GM21381 (cell line): ENCODE data around the gene SLC2A10.

ENCODE experiments used
- ATAC-seq: cut with Tn5 transposase; IDR thresholded peaks from one replicate; pipeline ENCODE4 v1.9.1; 2021; ENCODE audit warnings: mild to moderate bottlenecking, moderate library complexity; ENCODE audit not compliant: unreplicated experiment

The SLC2A10 gene

DNA sequence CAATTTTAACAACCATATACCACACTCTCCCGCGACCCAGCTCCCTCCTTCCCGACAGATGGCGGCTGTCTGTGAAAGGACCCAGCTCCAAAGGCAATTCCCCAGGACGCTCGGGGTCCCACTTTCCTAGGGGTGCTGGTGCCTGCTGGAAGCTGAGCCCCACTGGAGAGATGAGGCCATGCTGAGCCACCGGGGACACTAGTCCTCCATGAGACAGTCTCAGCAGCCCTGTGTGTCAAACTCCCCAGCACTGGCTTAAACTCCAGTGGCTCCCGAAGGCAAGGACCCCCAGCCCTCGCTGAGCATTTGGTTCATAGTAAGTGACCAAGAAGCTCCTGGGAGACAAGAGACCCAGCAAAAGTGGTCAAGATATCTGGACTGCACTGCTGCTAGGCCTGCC, 52.1 kb downstream of the SLC2A10 start:
- ATAC-seq, result no peak

DNA sequence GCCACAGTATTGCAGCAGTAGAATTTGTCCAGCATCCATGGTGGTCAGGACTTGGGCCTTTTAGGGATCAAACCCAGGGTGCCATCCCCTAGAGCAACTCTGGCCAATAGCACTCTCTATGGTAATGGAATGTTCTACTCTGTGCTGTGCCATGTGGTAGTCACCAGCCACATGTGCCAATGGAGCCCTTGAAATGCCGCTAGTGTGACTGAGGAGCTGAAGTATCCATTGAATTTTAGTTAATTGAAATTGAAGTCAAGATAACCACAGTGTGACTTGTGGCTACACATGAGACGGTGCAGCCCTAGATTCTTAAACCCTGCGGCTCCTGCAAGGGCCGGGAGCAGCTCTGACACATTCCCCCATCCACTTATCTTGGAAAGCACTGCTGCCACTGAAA, 54.6 kb downstream of the SLC2A10 start:
- ATAC-seq, result no peak

DNA sequence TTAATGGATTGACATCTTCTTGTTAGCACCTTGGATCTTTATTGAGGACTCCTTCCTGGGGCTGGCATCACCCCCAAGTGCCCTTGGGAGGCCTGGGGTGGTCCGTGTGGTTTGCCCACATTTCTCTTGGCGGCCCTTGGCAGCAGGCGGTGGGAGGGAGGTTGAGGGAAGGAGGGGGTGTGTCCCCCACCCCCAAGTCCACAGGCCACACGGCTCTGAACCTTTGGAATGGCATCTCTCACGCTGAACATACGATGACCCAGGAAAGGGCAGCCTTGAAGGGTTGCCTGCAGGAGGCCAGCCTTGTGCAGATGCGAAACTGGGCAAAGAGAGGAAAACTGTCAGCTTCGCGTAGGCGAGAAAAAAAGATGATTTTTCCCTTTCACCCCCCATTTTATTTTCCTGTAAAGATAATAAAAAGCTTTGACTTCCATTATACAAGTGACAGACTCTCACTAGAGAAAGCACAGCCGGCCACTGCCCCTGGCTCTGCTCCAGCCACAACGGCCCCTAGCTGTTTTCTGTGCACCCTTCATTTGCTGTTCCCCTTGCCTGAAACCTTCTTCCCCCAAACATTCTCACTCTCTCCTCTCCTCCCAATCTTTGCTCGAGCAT, 56.2 kb downstream of the SLC2A10 start:
- ATAC-seq, result no peak

DNA sequence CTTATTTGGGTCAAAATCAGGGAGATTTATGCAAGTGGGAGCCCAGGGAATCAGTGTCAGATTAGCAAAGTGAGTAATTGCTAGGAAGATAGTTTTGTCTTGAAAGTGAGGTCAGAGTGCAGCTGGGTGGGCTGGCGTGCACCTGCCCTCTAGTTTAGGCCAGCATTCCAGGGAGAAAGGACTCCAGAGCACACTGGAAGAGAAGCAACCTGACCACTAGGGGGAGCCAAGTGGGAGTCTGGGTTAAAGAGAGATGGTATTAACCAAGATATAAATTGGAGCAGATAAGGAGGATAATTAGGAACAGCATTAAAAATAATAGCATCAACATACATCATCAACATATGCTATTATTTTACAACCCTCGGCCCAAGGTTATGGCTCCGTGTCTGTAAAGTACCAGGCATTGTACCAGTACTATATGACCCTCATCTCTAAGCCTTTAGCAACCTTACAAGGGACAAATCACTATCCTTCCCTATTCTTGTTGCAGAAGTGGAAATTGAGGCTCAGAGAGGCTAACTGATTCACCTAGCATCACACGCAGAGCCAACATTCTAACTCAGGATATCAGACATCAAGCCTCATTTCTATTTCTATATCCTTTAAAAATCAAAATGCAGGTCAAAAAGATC, 57.8 kb downstream of the SLC2A10 start:
- no peak for ATAC-seq

DNA sequence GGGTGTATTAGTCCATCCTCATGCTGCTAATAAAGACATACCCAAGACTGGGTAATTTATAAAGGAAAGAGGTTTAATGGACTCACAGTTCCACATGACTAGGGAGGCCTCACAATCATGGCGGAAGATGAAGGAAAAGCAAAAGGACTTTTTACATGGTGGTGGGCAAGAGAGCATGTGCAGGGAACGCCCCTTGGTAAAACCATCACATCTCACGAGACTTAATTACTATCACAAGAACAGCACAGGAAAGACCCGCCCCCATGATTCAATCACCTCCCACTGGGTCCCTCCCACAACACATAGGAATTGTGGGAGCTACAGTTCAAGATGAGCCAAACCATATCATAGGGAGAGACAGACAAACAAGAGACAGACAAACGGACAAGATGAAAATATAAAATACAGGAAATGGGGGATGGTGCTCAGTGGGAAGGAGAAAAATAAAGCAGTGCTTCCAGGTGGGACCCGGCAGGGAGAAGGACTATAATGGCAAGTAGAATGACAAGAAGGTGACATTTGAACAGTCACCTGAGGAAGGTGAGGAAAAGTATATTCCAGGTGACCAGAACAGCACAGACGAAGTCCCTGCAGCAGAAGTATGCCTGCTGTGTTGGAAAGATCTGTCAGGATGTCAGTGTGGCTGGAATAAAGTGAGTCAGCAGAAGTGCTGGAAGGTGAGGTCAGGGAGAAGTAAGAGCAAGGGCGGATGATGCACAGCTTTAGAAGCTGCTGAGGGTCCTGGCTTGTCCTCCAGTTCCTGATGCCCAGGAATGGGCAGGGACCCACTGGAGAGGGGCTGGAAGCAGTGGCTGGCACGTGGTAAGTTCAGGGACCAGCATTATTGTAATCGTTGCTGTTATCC, 61.1 kb downstream of the SLC2A10 start:
- no peak for ATAC-seq

DNA sequence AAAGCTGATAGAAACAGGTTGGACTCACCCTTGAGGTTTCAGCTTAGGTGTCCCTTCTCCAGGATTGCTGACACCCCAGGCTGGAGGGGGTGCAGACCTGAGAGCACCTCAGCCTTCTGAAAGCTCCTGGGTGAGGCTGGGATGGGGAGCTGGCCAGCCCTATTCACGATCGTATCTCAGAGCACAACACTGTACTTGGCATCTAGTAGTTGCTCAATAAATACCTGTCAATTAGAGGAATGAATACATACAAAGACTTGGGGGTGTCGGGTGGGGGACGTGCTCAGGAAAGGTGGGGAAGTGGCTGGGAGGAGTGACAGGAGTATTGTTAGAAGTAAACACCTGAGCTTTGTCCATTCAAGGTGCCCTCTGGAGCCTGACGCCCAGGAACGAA, 61.7 kb downstream of the SLC2A10 start:
- ATAC-seq, result no peak

DNA sequence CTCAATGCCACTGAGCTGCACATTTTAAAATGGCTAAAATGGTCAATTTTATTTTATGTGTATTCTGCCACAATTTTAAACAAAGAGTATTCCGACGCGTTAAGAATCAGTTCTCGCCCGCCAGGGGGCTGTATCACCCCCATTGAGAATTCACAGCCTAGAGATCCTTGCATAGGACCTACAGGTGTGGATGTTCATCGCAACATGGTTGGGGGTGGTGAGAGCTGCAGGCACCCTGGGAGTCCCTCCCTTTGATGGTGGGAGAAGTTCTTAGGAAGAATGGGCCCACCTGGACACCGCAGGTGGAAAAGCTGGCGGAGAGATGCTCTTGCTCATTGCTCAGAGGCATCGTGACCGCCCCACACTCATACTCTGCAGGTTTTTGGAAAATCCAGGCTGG, 63.5 kb downstream of the SLC2A10 start:
- ATAC-seq, result no peak

DNA sequence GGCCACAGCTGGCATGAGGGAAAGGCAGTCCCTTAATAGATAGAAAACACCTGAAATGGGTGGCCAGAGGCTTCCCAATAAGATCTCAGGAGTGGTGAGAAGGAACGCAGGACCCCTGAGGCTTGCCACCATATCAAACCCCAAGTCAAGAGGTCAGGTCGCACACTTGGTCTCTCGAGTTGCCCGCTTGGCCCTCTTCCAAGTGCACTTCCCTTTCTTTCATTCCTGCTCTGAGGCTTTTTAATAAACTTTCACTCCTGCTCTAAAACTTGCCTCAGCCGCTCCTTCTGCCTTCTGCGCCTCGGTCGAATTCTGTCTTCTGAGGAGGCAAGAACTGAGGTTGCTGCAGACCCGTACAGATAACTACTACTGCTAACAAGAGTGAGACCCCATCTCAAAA, 64.2 kb downstream of the SLC2A10 start:
- ATAC-seq, result no peak

DNA sequence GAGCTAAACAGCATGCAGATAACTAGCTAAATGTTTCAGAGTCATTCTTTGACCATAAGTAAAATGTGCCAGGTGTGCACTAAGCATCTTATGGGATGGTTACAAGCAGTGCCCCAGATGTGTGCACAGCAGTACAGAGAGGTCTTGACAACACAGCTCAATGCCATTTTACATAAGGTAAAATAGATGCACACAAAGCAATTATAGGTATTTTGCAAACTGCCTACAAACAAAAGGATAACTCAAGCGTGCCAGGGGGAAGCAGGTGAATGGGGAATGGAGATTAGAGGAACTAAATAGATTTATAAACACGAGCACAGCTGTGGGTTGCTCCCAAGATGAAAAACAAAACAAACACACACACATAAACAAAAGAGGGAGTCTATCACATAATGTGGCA, 64.8 kb downstream of the SLC2A10 start:
- no peak for ATAC-seq

DNA sequence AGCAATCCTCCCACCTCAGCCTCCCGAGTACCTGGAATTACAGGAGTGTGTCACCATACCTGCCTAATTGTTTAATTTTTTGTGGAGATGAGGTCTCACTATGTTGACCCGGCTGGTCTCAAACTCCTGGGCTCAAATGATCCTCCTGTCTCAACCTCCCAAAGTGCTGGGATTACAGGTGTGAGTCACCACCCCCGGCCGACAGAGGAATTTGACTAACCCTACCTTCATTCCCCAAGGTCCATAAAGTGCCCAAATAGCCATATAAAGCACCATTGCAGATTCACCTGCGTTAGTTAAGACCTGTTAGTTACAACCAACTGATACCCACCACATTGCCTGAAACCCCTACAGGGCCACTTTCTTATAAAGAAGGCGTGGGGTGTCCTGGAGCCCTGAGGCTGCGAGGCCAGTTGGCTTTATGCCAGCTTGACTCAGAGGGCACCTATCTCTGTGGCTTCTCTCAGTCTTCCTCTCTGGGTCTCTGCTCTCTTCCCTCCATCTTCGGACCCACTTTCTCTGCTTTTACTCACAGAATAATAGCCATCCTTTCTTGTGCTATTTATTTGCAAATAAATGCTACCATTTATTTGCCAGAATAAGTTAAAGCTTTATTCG, 65.6 kb downstream of the SLC2A10 start:
- ATAC-seq, result no peak

DNA sequence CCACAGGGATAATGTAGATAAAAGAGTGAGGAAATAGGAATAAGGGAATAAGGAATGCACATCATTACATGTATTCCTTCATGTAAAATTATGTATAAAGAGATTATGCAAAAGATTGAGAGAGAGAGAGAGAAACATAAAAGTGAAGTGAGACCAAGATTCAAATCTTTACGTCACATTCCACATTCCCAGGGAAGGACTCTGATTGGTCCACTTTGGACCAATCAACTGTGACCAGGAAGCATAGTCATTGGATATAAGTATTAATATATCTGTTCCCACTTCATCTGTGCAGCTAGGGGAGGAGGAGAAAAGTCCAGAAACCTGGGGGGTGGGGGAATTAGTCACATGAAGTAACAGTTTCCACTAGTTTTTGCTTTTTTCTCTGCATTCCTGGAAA, 66.4 kb downstream of the SLC2A10 start:
- no peak for ATAC-seq

DNA sequence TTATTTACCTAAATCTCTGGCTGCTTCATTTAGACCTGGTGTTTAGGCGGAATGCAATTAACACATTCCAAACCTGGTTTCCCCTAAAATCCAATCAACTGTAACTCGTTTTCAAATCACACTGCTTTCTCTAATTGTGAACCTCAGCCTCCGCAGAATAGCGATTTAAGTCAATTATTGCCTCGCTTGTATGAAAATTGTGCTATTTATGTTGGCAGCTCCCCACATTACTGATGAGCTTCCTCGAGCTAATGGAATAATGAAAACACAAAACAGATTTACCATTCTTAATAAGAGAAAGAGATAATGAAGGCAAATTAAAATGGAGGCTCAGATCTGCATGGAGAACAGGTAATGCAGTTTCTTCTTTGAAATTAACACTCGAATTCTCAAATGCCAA, 67.9 kb downstream of the SLC2A10 start:
- no peak for ATAC-seq

DNA sequence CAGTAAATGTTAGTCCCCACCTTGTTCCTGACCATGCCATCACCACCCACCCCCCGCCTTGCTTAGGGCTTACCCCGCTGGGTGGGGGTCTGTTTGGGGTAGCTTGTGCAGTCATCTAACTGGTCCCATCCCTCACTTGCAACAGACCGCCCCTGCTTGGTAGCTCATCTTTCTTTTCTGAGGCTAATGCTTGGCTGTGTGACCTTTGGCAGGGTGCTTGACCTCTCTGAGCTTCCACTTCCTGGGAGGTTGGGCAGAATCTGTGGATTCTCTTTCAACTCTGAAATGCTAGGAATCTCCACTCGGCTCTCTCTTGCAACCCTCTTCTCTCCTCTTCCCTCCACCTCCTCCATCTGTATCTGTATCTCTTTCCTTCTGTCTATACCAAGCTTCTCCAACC, 70.4 kb downstream of the SLC2A10 start:
- ATAC-seq, result no peak

DNA sequence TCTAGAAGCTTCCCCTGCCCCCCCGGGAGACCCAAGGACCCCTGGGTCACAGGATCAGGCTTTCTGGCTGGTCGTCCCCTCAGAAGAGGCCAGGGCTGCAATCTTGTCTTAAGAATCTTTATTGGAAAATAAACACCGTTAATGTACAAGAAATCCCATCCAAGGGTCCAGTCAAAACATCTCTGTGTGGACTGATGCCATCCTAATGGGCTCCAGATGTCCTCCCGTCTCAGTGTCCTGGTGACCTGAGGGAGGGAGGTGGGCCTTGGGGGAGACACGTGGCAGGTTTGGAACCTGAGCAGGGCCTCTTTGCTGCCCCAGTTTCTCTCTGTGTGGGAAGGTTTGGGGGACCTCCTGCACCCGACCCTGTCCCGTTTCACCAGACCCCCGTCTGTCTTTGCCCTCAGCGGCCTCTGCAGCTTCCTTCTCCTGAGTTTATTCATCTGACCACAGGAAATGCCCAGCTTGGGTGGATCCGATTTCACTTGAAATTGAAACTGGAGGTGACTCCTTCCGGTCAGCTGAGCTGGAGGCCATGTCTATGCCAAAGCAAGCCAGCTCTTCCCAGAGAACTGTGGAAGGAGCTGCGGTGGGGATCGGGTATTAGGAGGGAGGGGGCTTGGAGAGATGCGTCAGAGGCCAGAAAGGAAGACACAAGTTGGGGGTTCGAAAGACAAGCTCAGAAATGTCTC, 75.1 kb downstream of the SLC2A10 start:
- ATAC-seq, result no peak
